BLaER1 (cell line): ENCODE data around the gene MVK.

Experiments used
- H3K27ac ChIP-seq: shearing (Covaris generic); formaldehyde crosslinking; 2 replicates; pipeline ENCODE4 v1.8.1; 2022
- H3K27me3 ChIP-seq: shearing (Covaris generic); formaldehyde crosslinking; 2 replicates; pipeline ENCODE4 v1.8.1; 2022
- H3K36me3 ChIP-seq: shearing (Covaris generic); formaldehyde crosslinking; 2 replicates; pipeline ENCODE4 v1.8.1; 2022
- H3K4me1 ChIP-seq: shearing (Covaris generic); formaldehyde crosslinking; 2 replicates; pipeline ENCODE4 v1.8.1; 2022
- H3K4me2 ChIP-seq: shearing (Covaris generic); formaldehyde crosslinking; 2 replicates; pipeline ENCODE4 v1.8.1; 2022
- H3K4me3 ChIP-seq: shearing (Covaris generic); formaldehyde crosslinking; 2 replicates; pipeline ENCODE4 v1.8.1; 2022
- H3K9ac ChIP-seq: shearing (Covaris generic); formaldehyde crosslinking; 2 replicates; pipeline ENCODE4 v1.8.1; 2022
- H3K9me3 ChIP-seq: shearing (Covaris generic); formaldehyde crosslinking; 2 replicates; pipeline ENCODE4 v1.8.1; 2022
- H4K20me1 ChIP-seq: shearing (Covaris generic); formaldehyde crosslinking; 2 replicates; pipeline ENCODE4 v1.8.1; 2022
- Cebpa-rat ChIP-seq: shearing (Covaris generic); IDR thresholded peaks from 2 replicates; pipeline ENCODE4 v1.8.1; 2022

The MVK gene

DNA sequence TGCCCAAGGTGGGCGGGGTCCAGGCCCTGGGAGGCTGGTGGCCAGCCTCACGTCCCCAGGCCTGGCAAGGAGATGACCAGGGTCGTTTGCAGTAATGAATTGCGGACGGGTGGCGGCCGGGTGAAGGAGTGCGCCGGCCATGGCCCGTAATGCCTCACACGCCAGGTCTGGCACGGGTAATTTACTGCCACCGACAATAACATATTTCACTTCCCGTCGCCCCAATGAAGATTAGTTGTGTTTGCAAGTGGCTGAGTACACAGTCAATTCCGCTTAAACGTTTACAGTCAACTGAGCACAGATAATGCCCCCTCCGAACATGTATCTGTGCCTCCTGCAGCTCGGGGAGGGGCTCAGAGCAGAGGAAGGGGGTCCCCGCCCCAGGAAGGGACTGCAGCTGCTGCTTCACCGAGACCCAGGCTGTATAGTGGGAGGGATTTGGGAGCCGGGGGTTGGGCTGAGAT is 48.3 kb downstream of the MVK start:
- Histone ChIP-seq H3K27ac (no peak overlapping the region), H3K4me1 (peaks cover 14% of the 10 kb centered on the region), H4K20me1 (no peaks in the 10 kb centered on the region; the same call in 1 of the 2 replicates), H3K9me3 (no peaks in the 10 kb centered on the region), H3K36me3 (no peaks in the 10 kb centered on the region), H3K4me3 (no peak overlapping the region), H3K9ac (no peak overlapping the region), H3K4me2 (peak overlapping the region; percentile 16; the same call in 1 of the 2 replicates), H3K27me3 (no peaks in the 10 kb centered on the region)
- no peak for TF ChIP-seq Cebpa-rat

DNA sequence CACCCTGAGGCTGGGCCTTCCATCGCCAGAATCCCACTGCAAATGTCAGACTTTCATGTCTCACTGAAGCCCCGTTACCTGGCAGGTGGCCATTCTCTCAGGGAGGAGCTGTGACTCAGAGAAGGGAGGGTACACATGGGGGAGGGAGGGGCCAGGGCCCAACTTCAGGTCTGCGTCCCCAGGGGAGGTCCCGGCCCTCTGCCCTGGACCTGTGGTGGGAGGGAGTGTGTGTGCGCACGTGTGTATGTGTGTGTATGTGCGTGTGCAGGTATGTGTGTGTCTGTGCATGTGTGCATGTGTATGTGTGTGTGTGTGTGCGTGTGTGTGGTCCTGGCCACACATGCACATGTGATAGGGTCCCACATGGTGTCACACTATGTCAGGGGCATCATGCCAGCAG is 50.9 kb downstream of the MVK start:
- H3K4me3 ChIP-seq = no peak overlapping the region
- H3K27me3 ChIP-seq = no peaks in the 10 kb centered on the region
- no peak for TF ChIP-seq Cebpa-rat
- peaks cover 14% of the 10 kb centered on the region for H3K4me1 ChIP-seq
- no peaks in the 10 kb centered on the region for H3K9me3 ChIP-seq
- no peak overlapping the region for H3K9ac ChIP-seq
- H3K36me3 ChIP-seq = no peaks in the 10 kb centered on the region
- H4K20me1 ChIP-seq = no peaks in the 10 kb centered on the region; the same call in 1 of the 2 replicates
- H3K27ac ChIP-seq = no peak overlapping the region
- H3K4me2 ChIP-seq = no peak overlapping the region

DNA sequence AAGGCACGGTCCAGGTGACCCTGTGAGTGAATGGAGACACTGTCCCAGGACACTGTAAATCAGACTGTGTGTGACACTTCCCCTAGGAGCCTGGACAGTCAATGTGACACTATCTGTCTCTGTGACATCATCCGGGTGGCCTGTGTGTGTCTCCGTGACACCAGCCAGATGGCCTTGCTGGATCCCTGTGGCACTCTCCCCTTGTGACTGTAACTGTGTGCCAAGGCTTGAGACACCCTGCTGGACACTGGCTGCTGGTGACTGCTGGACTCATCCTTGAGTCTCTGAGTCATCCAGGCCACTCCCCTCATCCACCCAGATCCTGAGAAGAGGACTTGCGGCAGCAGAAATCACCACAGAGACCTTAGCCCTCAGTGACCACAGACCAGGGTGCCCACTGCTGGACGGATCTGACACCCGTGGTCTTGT is 51.6 kb downstream of the MVK start:
- Histone ChIP-seq H3K27ac (no peak overlapping the region), H3K9me3 (no peaks in the 10 kb centered on the region), H3K27me3 (no peaks in the 10 kb centered on the region), H4K20me1 (no peaks in the 10 kb centered on the region; the same call in 1 of the 2 replicates), H3K4me2 (no peak overlapping the region), H3K4me3 (no peak overlapping the region), H3K4me1 (peaks cover 14% of the 10 kb centered on the region), H3K36me3 (no peaks in the 10 kb centered on the region), H3K9ac (no peak overlapping the region)
- no peak for TF ChIP-seq Cebpa-rat

DNA sequence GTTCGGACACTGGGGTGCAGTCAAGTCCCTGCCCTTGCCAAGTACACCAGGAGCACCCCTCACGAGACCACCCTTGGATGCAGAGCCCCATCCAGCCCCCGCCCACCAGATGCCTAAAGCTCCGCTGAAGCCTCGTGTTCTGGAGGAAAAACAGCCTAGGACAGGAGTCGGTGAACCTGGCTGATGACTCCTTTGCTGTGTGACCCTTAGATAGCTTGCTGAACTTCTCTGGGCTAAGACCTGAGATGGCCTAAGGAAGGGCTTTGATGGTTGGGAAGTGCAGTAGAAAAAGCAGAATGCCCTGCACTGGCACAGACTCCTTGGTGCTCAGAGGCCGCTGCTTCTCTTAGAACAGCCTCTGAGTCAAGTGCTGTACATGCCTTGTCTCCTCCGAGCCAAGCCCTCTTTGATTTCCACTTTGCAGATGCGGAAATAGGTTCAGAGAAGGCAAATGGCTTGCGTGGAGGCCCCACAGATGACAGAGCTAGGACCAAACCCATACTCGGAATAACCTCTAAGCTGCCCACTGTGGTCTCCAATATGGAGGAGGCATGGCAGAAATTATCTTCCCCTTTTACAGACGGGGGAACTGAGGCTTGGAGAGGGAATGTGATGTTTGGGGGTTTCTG is 52.3 kb downstream of the MVK start:
- H3K4me1 ChIP-seq = peaks cover 14% of the 10 kb centered on the region
- no peaks in the 10 kb centered on the region for H3K27me3 ChIP-seq
- no peak overlapping the region for H3K9ac ChIP-seq
- no peaks in the 10 kb centered on the region; the same call in 1 of the 2 replicates for H4K20me1 ChIP-seq
- no peaks in the 10 kb centered on the region for H3K9me3 ChIP-seq
- no peak overlapping the region for H3K27ac ChIP-seq
- no peak for TF ChIP-seq Cebpa-rat
- H3K4me3 ChIP-seq = no peak overlapping the region
- no peak overlapping the region for H3K4me2 ChIP-seq
- no peaks in the 10 kb centered on the region for H3K36me3 ChIP-seq

DNA sequence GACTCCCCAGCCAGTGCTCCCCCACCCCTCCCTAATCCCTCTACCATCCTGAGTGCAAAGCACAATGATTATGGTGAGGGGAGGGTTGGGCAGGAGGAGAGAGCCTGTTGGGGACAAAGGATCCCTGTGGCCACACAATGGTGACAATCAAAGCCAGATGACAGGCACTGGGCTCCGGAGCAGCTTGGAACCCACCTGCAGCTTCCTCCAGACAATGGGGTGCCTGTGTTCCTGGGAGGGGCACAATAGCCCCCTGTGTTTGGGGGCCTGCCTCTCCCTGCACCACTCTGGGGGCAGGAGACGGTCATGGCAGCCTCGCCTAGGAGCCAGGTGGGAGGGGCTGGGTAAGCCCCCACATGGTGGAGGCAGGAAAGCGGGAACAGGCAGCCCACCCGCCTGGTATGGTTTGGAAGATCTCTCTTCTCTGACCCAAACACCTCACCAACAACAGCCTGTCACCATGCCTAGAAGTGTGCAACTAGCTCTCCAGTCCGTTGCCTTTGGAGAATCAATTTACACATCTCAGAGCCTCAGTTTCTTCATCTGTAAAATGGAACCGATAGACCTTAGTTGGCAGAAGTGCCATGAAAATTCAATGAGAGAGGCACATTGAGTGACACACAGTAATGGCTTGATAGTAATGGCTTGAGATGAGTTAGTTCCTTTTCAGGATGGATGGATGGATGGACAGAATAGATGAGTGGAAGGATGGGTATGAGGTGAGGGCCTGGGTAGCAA is 53.0 kb downstream of the MVK start:
- peaks cover 10% of the 10 kb centered on the region for H3K4me1 ChIP-seq
- no peaks in the 10 kb centered on the region for H3K9me3 ChIP-seq
- no peaks in the 10 kb centered on the region; the same call in 1 of the 2 replicates for H4K20me1 ChIP-seq
- no peak overlapping the region for H3K4me3 ChIP-seq
- H3K27me3 ChIP-seq = no peaks in the 10 kb centered on the region
- H3K36me3 ChIP-seq = no peaks in the 10 kb centered on the region
- no peak overlapping the region for H3K9ac ChIP-seq
- no peak overlapping the region for H3K4me2 ChIP-seq
- TF ChIP-seq Cebpa-rat = no peak
- H3K27ac ChIP-seq = no peak overlapping the region

DNA sequence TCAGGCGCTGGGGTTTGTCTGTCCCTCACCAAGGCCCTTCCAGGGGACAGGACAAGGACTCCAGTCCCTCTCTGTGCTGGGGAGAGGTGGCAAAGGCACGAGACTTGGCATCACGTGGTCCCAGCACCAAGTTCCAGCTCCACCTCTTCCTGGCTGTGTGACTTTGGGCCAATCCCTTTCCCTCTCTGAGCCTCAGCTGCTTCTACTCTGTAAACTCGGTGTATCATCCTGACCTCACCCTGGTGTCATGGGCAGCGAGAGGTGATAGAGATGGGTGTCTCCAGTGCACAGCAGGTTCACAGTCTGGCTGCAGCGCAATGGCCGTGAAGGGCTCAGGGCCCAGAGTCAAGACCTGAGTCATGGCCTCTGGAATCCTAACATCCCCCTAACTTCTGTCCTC is 54.0 kb downstream of the MVK start:
- no peaks in the 10 kb centered on the region for H3K27me3 ChIP-seq
- H3K4me2 ChIP-seq = no peak overlapping the region
- no peaks in the 10 kb centered on the region for H3K4me1 ChIP-seq
- H3K27ac ChIP-seq = no peak overlapping the region
- no peaks in the 10 kb centered on the region for H3K9me3 ChIP-seq
- no peak for TF ChIP-seq Cebpa-rat
- no peaks in the 10 kb centered on the region for H3K36me3 ChIP-seq
- H4K20me1 ChIP-seq = no peaks in the 10 kb centered on the region; the same call in 1 of the 2 replicates
- H3K4me3 ChIP-seq = no peak overlapping the region
- H3K9ac ChIP-seq = no peak overlapping the region

DNA sequence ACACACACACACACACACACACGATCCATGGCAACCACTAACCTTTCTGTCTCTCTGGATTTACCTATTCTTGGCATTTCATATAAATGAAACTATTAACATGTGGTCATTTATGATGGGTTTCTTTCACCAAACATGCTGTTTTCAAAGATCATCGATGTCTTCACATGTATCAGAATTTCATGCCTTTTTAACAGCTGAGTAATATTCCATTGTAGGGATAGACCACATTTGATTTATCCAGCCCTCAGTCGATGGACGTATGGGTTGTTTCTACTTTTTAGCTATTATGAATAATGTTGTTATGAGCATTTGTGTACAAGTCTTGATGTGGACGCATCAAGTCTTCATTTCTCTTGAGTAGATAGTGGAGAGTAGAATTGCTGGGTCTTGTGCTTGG is 56.5 kb downstream of the MVK start:
- no peaks in the 10 kb centered on the region for H3K27me3 ChIP-seq
- no peak overlapping the region for H3K4me3 ChIP-seq
- no peak overlapping the region for H3K27ac ChIP-seq
- no peaks in the 10 kb centered on the region; the same call in 1 of the 2 replicates for H4K20me1 ChIP-seq
- H3K4me1 ChIP-seq = no peaks in the 10 kb centered on the region
- TF ChIP-seq Cebpa-rat = no peak
- no peaks in the 10 kb centered on the region for H3K9me3 ChIP-seq
- no peak overlapping the region for H3K9ac ChIP-seq
- no peaks in the 10 kb centered on the region for H3K36me3 ChIP-seq
- H3K4me2 ChIP-seq = no peak overlapping the region

DNA sequence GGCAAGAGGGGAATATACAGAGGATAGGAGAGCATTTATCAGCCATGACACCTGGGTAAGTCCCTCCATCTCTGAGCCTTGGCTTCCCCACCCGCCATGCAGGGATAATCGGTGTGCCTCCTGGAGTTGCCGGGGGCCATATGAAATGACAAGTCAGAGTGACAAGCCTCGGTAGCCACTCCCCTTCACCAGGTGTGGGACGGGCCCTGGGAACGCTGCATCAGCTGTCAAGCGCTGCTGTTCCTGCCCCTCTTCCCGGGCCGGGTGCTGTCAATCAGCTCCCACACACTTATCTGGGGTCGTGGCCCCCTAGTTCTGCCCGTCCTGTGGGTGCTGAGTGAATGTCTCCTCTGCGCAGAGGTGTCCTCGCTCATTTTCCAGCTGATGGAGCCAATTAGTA is 57.2 kb downstream of the MVK start:
- TF ChIP-seq Cebpa-rat = no peak
- no peak overlapping the region for H3K27ac ChIP-seq
- H3K9ac ChIP-seq = no peak overlapping the region
- H3K4me3 ChIP-seq = no peak overlapping the region
- H3K27me3 ChIP-seq = no peaks in the 10 kb centered on the region
- no peak overlapping the region for H3K4me2 ChIP-seq
- H3K4me1 ChIP-seq = no peaks in the 10 kb centered on the region
- H4K20me1 ChIP-seq = no peaks in the 10 kb centered on the region; the same call in 1 of the 2 replicates
- H3K36me3 ChIP-seq = no peaks in the 10 kb centered on the region
- no peaks in the 10 kb centered on the region for H3K9me3 ChIP-seq

DNA sequence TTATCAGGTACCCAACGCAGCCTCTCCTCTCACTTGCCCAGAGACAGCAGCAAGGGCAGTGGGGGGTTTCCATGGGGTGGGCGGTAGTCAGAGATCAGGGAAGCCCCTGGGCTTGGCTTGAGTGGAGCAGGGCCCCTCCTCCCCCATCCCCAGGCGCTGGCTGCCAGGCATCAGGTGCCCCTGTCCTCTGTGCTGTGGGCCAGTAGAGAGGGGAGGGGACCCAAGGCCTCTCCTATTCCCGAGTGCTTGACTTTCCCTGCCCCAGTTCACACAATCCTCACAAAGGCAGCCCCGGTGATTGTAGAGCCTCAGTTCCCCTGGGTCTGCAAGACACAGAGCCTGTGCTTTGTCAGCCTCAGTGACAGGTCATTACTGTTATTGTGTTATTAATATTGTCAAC is 57.7 kb downstream of the MVK start:
- Histone ChIP-seq H3K27me3 (no peaks in the 10 kb centered on the region), H3K27ac (no peak overlapping the region), H3K9me3 (no peaks in the 10 kb centered on the region), H3K36me3 (no peaks in the 10 kb centered on the region), H3K4me3 (no peak overlapping the region), H3K4me2 (no peak overlapping the region), H4K20me1 (no peaks in the 10 kb centered on the region; the same call in 1 of the 2 replicates), H3K9ac (no peak overlapping the region), H3K4me1 (no peaks in the 10 kb centered on the region)
- no peak for TF ChIP-seq Cebpa-rat

DNA sequence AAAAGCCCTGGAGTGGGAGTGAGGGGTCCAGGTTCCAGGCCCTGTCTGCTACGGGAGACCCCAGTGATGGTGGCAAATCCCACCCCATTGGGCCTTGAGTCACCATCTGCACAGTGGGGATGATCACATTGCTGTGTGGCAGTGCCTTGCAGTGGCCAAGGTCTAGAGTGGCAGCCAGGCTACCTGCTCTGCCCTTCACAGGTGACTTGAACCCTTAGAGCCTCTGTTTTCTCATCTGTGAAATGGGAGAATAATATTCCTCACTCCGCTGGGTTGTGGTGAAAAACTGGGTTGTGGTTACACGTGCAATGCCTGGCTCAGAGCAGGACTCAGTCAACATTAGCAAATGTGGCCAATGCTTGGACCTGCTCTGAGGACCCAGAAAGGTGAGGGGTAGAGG is 58.2 kb downstream of the MVK start:
- Histone ChIP-seq H3K4me2 (no peak overlapping the region), H3K9me3 (no peaks in the 10 kb centered on the region), H4K20me1 (no peaks in the 10 kb centered on the region; the same call in 1 of the 2 replicates), H3K27me3 (no peaks in the 10 kb centered on the region), H3K36me3 (no peaks in the 10 kb centered on the region), H3K27ac (no peak overlapping the region), H3K9ac (no peak overlapping the region), H3K4me1 (no peaks in the 10 kb centered on the region), H3K4me3 (no peak overlapping the region)
- TF ChIP-seq Cebpa-rat = no peak
